GM19240 (cell line): ENCODE measurements around the gene USP28.
"Not testable (repeated sequence)": the region's sequence is repeated elsewhere in the genome, so short reads cannot be mapped to it uniquely, and the experiment has no call there.

Experiments
- DNase-seq: peaks from one replicate; pipeline ENCODE4 v3.0.0; 2011; ENCODE audit warnings: low spot score; ENCODE audit not compliant: insufficient read length

The USP28 gene

DNA sequence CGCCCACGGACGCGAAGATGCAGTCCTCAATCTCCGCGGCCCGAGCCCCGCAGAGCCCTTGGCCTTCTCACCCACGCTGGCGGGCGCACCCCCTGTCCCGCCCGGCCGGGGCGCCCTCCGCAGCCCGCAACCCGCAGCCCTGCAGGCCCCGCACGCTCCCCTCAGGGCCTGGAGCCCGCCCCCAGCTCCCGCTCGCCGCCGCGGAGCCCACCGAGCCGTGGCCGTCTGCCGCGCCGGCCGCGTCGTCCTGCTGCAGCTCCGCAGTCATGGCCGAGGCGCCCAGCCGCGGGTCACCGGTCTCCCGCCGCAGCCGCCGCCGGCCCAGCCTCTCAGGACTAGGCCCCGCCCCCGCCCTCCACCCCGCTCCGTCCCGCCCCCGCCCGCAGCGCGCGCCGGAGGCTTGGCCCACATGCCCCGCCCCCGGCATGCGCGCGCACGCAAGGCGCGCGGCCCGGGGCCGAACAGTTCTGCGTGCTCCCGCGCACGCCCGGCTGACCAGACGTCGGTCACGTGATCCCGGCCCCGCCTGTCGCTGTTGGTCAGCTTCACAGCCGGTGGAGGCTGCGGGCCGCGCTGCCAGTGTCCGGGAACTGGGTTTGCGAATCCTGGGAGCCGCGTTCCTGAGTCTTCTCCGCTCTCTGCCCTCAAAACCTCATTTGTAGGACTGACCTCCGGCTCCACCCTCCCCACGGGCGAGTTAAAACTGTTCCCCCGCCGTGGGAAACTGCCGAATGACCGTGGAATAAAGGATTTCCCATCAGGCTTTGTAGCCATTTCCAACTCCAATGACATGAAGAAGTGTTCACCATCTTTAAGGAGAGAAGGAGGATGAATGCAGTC is at the start of gene USP28:
Gene USP28, minus strand, starts transcription at position 339 of the 840 bp plus-strand sequence. Its CDS starts 71 bp downstream, at position 268.
- DNase-seq: peak; percentile 88

DNA sequence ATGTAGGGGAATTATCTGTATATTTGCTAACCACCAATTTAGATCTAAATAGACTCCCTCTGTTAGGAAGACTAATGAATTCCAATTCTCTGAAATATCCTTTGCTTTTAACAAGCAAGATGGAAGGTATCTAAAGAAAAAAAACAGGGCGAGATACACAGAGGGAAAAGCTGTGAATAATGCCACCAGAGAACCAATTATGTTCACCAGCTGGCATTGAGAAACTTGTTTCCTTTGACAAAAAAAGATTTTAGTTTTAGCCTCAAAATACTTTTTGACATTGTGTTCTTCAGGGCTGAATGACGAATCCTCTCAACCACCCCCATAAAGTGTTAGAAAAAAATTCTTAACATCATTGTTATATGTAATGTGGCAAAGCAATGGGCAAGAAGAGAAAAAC is 48.2 kb upstream of the USP28 start:
- no peak for DNase-seq

DNA sequence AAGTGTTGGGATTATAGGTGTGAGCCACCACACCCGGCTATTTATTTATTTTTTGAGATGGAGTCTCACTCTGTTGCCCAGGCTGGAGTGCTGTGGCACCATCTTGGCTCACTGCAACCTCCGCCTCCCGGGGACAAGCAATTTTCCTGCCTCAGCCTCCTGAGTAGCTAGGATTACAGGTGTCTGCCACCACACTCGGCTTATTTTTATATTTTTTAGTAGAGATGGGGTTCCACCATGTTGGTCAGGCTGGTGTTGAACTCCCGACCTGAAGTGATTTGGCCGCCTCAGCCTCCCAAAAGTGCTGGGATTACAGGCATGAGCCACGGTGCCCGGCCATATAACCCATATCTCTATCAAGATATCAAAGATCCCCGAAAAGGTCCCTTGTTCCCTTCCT is 36.1 kb upstream of the USP28 start:
- not testable (repeated sequence) for DNase-seq

DNA sequence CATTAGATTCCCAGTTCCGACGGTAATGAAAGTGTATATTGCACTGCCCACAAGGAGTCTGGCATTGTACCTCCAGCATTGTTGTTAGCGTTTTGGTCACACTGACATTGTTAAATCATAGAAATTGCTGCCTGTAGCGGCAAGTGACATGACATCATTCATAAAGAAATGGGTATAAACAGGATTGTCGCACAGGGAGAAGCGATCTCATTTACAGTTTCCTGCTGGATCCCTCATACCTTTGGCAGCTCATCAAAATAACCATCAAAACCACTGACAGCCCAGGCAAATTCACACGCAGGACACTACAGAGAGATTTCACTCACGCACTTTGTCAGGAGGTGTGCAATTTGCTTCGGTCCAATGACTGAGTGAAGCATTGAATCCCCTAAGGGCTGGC is 32.7 kb upstream of the USP28 start:
- no peak for DNase-seq

- DNase-seq: no peak
These were observed 32.3 kb upstream of the USP28 start for GRCh38 chr11:113907681-113908080.

- no peak for DNase-seq
These were observed 31.8 kb upstream of the USP28 start for GRCh38 chr11:113907152-113907551.

DNA sequence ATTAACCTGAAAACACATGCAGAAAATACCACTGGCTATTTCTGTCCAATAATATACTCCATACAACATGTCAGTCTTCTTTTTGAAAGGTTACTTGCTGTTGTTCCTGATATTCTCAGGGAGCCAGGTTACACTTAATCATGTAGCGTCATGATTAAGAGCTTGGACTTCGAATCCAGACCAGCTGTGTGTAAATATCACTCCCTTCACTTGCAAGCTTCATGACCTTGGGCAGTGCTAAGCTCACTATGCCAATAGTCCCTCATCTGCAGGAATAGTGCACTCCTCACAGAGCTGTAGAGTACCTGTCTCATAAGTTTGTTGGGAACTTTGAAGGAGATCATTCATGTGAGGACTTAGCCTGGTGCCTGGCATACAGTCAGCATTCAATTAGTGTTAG is 31.1 kb upstream of the USP28 start:
- no peak for DNase-seq

GRCh38 chr11:113906038-113906437 is 30.7 kb upstream of the USP28 start:
- no peak for DNase-seq

DNA sequence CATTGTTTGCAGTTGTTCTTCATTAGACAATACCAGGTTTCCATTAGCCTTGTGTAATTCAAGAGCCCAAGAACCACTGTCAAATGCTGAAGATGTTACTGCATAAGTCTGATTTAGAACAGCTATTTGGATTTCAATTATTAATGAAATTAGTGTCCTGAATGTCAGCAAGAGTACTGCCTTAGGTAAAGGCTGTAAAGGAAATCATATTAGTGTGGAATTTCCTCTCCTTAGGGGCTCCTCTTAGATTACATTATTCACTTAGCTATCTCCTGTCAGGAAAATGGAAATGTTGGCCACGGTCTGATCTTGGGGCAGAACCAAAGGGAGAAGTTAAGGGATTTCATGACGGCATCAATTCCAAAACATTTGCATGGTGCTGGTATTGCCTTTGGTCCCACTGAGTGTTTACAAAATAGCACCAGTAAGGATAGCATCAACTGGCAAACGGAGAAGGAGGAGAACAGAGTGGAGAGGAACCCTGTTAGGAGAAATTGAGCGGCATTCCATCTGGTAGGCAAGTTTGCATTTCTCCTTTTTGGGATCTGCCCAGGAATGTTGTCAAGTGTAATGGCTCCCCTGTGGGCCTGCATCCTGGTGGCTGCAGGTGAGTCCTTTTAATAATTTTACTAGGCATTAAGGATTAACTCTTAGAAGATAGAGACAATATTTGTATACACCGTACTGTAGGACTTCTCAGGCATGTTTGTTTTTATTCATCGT is 29.2 kb upstream of the USP28 start, which contains the start of gene HTR3B:
Gene HTR3B, plus strand, starts transcription at position 418 of the 723 bp plus-strand sequence. Its CDS starts 138 bp downstream, at position 556.
- no peak for DNase-seq

DNA sequence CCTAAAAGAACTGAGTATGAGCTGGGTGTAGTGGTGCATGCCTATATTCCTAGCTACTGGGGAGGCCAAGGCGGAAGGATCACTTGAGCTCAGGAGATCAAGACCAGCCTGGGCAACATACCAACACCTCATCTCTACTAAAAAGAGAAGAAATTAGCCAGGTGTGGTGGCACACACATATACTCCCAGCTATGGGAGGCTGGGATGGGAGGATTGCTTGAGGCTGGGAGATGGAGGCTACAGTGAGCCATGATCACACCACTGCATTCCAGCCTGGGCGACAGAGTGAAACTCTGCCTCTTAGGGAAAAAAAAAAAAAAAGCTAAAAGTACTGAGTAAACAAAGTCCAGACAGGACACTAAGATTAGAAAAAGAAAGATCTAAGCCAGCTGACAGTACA is 25.8 kb upstream of the USP28 start:
- no peak for DNase-seq

DNA sequence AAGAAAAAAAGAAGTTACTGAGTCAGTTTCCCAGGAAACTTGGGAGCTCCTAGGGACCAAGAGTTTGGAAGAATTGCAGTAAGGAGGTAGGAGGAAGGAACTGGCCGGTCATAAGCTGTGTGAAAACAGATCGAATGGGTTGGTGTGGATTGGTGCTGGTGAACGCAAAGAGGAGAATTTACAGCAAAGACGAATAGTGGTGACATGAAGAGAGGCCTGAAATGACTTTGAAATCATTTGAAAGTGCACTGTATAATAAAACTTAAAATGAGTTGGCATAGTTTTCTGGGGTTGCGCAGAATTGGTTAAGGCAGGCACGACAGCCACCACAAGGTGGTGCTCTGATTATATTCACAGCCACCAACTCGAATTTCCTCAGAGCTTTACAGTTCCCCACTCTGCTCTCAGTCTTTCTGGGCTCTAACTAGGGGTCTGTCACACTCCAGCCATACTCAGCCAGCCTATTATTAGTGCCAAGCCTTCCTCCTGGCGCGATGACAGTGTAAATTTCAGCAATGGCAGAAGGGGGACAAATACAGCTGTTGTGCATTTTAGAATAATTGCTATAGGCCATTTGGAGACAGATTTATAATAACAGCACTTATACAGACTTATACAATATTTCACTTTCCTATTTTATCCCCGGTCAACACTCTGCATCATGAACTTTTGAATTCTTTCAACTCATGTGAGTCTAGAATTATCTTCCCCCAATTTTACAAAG is 20.9 kb upstream of the USP28 start:
- DNase-seq: no peak

DNA sequence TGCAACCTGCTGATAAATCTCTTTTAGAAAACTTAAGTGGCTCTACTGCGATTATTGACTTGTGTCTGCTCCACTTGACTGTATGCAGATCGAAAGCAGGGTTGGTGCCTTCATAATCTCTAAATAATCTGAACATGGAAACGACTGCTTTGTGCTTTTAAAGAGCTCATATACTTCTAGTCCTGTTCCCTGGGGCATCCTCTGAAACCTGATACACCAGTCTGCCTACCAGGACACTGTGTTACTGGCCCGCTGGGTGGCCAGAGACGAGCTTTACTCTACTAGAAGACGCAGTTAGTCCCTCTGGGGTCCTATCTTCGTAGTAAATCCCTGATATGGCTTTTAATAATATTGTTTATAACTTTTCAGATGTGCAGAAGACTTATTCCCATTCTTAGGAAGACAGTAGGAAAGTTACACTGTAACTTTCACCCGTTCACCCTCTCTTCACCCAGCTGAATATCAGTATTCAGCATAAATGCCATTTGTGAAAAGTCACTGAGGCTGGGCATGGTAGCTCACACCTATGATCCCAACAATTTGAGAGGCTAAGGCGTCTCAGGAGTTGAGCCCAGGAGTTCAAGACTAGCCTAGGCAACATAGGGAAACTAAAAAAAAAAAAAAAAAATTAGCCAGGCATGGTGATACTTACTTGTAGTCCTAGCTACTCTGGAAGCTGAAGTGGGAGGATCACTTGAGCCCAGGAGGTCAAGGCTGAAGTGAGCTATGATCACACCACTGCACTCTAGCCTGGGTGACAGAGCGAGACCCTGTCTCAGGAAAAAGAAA is 20.2 kb upstream of the USP28 start:
- no peak for DNase-seq

DNA sequence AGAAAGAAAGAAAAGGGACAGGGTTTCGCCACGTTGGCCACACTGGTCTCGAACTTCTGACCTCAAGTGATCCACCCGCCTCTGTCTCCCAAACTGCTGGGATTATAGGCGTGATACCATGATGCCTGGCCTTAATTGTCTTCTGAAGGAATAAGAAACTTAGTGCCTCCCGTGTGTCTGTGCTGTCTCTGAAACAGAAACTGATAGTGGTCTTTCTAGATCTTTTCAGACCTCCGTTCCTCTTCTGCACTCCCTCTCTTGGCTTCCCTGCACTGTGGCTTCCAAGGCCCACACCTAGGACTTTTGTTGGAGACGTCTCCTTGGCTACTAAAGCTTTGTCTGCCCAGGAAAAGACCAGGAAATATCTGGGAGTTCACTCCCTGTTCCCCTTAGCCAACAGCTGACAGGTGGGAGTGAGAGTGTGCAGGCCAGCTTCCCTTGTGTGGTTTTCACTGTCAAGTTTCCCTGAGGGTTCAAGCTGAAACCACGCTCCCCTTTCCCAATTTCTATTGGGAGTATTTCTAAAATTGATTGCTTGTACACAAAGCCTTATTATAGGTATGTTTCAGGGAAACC is 19.1 kb upstream of the USP28 start:
- DNase-seq: no peak

- DNase-seq: no peak
These were observed 13.5 kb upstream of the USP28 start for GRCh38 chr11:113888848-113889247.

GRCh38 chr11:113885897-113886296 is 10.5 kb upstream of the USP28 start:
- DNase-seq: no peak

DNA sequence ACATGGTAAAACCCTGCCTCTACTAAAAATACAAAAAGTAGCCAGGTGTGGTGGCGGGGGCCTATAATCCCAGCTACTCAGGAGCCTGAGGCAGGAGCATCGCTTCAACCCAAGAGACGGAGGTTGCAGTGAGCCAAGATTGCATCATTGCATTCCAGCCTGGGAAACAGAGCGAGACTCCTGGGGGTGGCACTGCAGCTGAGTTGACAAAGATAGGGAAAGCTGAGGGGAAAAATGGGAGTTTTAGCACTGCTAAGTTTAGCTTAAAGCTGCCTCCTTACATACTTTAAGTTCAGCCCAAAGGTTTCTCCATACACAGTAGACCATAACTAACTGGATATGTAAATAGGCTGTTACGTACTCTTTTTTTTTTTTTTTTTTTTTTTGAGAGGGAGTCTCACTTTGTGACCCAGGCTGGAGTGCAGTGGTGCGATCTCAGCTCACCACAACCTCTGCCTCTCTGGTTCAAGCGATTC is 9.0 kb upstream of the USP28 start:
- DNase-seq: no peak

DNA sequence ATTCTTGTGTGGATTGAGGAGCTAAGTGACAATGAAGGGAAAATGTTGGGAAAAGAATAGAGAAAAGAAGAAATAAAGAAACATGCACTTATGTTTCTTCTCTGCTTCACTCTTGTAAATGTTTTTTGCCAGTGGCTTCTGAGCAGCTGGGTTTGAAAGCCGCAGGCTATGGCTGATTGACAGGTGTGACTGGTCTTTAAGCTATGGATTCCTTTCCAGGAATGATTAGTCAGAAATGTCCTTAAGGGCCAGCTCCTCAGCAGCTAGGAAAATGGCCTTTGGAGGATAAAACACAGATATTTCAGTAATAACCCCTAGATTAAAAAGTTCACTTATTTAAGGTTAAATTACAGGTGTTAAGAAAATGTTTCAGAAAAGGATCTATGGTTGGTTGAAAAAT is 6.5 kb upstream of the USP28 start:
- DNase-seq: no peak

GRCh38 chr11:113880971-113881370 is 5.6 kb upstream of the USP28 start:
- no peak for DNase-seq

DNA sequence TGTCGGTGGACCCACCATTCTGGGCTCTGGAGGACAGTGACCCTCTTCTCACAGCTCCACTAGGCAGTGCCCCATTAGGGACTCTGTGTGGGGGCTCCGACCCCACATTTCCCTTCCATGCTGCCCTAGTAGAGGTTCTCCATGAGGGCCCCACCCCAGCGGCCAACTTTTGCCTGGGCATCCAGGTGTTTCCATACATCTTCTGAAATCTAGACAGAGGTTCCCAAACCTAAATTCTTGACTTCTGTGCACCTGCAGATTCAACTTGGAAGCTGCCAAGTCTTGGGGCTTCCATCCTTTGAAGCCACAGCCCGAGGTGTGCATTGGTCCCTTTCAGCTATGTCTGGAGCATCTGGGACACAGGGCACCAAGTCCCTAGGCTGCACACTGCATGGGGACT is 4.1 kb upstream of the USP28 start:
- DNase-seq: not testable (repeated sequence)

DNA sequence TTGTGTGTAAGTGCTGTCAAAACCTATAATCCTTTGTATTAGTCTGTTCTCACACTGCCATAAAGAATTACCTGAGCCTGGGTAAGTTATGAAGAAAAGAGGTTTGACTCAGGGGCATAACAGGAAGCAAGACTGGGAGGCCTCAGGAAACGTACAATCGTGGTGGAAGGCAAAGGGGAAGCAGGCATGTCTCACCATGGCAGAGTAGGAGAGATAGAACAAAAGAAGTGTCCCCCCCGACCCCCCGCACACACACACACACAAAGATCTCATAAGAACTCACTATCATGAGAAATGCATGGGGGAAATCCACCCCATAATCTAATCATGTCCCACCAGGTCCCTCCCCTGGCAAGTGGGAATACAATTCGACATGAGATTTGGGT is 2.3 kb upstream of the USP28 start:
- DNase-seq: no peak
